ENCODE results near the gene CCDC200. TPM values are rescaled to one million over a fixed set of nuclear protein-coding genes. Genes with fewer than 3 reads are reported as not detected.
A peak's percentile ranks its signal among the peaks of the same experiment; 100 is the strongest.
"Not testable (repeated sequence)": the region's sequence is repeated elsewhere in the genome, so short reads cannot be mapped to it uniquely, and the experiment has no call there.

Gene CCDC200
- total RNA-seq = 1 to 10 TPM in 7 of 8 experiments, under 1 TPM in 1; 0.16 to 7.7 (median 2.2) TPM

GRCh38 chr17:43228020-43228782 lies at the start of gene CCDC200:
Gene CCDC200, minus strand, starts transcription at chr17:43228623. Its CDS starts 69 bp downstream, at chr17:43228554.
- H3K4me1 ChIP-seq (replicated peaks in 1 of 2); H3K27ac ChIP-seq; in situ Hi-C loops (cut with MboI; ENCODE audit: low pct_unique_long_range_greater_than_20kb in 2 of 9, low sequenced_read_pairs in 9 of 9, unreplicated experiment in 9 of 9); H3K4me3 ChIP-seq: not testable (repeated sequence)
- no CpG with 5 or more reads among the region's 7 CpGs for WGBS, 10 experiments
- ATAC-seq (replicated peaks in 6 of 8) = peak in 4 of 8 experiments; percentile 19 to 29 (median 24)

GRCh38 chr17:43272914-43273313 lies 44.5 kb upstream of the CCDC200 start:
- H3K27ac ChIP-seq; in situ Hi-C loops (cut with MboI; ENCODE audit: low pct_unique_long_range_greater_than_20kb in 2 of 9, low sequenced_read_pairs in 9 of 9, unreplicated experiment in 9 of 9); H3K4me3 ChIP-seq; H3K4me1 ChIP-seq (replicated peaks in 1 of 2): not testable (repeated sequence)
- peak in 7 of 8 experiments; percentile 45 to 72 (median 67) for ATAC-seq (replicated peaks in 6 of 8)
- no CpG with 5 or more reads among the region's 30 CpGs for WGBS, 10 experiments

- no CpG with 5 or more reads among the region's 12 CpGs for WGBS, 10 experiments
- H3K27ac ChIP-seq; H3K4me3 ChIP-seq; H3K4me1 ChIP-seq (replicated peaks in 1 of 2); in situ Hi-C loops (cut with MboI; ENCODE audit: low pct_unique_long_range_greater_than_20kb in 2 of 9, low sequenced_read_pairs in 9 of 9, unreplicated experiment in 9 of 9): not testable (repeated sequence)
- ATAC-seq (replicated peaks in 6 of 8) = peak in 6 of 8 experiments; percentile 11 to 68 (median 47)
Measured at GRCh38 chr17:43272483-43272882, 44.1 kb upstream of the CCDC200 start.

DNA sequence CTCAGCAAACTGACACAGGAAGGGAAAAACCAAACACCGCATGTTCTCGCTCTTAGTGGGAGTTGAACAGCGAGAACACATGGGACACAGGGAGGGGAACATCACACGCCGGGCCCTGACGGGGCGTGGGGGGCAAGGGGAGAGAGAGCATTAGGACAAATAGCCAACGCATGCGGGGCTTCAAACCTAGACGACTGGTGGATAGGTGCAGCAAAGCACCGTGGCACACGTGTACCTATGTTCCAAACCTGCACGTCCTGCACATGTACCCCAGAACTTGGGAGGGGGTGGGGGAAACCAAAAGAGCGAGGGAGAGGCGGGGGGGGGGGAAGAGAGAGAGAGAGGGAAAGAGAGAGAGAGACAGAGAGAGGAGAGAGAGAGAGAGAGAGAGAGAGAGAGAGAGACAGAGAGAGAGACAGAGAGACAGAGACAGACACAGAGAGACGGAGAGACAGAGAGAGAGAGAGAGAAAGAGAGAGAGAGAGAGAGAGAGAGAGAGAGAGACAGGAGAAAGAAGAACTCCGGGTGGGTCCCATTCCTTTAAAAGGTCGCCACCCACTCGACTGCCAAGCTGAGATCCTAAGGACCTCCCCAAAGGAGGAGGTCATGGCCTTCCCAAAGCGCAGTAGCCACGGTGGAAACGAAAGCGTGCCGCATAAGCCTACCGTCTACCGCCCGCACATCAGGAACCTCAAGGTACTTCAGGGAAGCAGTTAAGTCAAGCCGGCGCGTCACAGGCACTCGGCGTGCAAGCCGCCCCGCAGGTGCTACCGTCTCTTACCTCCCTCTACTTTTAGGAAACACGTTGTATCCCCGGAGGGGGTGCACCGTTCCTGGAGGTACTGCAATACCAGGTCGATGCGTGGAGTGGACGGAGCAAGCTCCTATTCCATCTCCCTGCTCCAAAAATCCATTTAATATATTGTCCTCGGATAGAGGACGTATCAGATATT lies 42.4 kb upstream of the CCDC200 start:
- peak; percentile 19 to 72 (median 68) for ATAC-seq (replicated peaks in 6 of 8)
- H3K4me1 ChIP-seq (replicated peaks in 1 of 2); H3K4me3 ChIP-seq; in situ Hi-C loops (cut with MboI; ENCODE audit: low pct_unique_long_range_greater_than_20kb in 2 of 9, low sequenced_read_pairs in 9 of 9, unreplicated experiment in 9 of 9); H3K27ac ChIP-seq: not testable (repeated sequence)
- WGBS, 10 experiments = no CpG with 5 or more reads among the region's 43 CpGs

- H3K4me1 ChIP-seq (replicated peaks in 1 of 2); H3K4me3 ChIP-seq; H3K27ac ChIP-seq; ATAC-seq (replicated peaks in 6 of 8); in situ Hi-C loops (cut with MboI; ENCODE audit: low pct_unique_long_range_greater_than_20kb in 2 of 9, low sequenced_read_pairs in 9 of 9, unreplicated experiment in 9 of 9): not testable (repeated sequence)
- WGBS, 10 experiments = no CpG with 5 or more reads among the region's 23 CpGs
Measured at GRCh38 chr17:43246456-43246855, 18.0 kb upstream of the CCDC200 start.

DNA sequence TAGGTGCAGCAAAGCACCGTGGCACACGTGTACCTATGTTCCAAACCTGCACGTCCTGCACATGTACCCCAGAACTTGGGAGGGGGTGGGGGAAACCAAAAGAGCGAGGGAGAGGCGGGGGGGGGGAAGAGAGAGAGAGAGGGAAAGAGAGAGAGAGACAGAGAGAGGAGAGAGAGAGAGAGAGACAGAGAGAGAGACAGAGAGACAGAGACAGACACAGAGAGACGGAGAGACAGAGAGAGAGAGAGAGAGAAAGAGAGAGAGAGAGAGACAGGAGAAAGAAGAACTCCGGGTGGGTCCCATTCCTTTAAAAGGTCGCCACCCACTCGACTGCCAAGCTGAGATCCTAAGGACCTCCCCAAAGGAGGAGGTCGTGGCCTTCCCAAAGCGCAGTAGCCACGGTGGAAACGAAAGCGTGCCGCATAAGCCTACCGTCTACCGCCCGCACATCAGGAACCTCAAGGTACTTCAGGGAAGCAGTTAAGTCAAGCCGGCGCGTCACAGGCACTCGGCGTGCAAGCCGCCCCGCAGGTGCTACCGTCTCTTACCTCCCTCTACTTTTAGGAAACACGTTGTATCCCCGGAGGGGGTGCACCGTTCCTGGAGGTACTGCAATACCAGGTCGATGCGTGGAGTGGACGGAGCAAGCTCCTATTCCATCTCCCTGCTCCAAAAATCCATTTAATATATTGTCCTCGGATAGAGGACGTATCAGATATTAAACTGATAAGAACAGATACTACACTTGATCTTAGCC lies 12.4 kb upstream of the CCDC200 start:
- ATAC-seq (replicated peaks in 6 of 8) = peak; percentile 32 to 73 (median 64)
- in situ Hi-C loops (cut with MboI; ENCODE audit: low pct_unique_long_range_greater_than_20kb in 2 of 9, low sequenced_read_pairs in 9 of 9, unreplicated experiment in 9 of 9); H3K27ac ChIP-seq; H3K4me1 ChIP-seq (replicated peaks in 1 of 2); H3K4me3 ChIP-seq: not testable (repeated sequence)
- no CpG with 5 or more reads among the region's 34 CpGs for WGBS, 10 experiments

DNA sequence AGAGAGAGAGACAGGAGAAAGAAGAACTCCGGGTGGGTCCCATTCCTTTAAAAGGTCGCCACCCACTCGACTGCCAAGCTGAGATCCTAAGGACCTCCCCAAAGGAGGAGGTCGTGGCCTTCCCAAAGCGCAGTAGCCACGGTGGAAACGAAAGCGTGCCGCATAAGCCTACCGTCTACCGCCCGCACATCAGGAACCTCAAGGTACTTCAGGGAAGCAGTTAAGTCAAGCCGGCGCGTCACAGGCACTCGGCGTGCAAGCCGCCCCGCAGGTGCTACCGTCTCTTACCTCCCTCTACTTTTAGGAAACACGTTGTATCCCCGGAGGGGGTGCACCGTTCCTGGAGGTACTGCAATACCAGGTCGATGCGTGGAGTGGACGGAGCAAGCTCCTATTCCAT lies 11.2 kb upstream of the CCDC200 start:
- peak; percentile 23 to 74 (median 66) for ATAC-seq (replicated peaks in 6 of 8)
- H3K4me3 ChIP-seq; in situ Hi-C loops (cut with MboI; ENCODE audit: low pct_unique_long_range_greater_than_20kb in 2 of 9, low sequenced_read_pairs in 9 of 9, unreplicated experiment in 9 of 9); H3K4me1 ChIP-seq (replicated peaks in 1 of 2); H3K27ac ChIP-seq: not testable (repeated sequence)
- no CpG with 5 or more reads among the region's 26 CpGs for WGBS, 10 experiments

- no CpG with 5 or more reads among the region's 31 CpGs for WGBS, 10 experiments
Measured at GRCh38 chr17:43233877-43234276, 5.5 kb upstream of the CCDC200 start, which contains the start of gene RNU2-1. Gene RNU2-1, minus strand, starts transcription at chr17:43233977.

DNA sequence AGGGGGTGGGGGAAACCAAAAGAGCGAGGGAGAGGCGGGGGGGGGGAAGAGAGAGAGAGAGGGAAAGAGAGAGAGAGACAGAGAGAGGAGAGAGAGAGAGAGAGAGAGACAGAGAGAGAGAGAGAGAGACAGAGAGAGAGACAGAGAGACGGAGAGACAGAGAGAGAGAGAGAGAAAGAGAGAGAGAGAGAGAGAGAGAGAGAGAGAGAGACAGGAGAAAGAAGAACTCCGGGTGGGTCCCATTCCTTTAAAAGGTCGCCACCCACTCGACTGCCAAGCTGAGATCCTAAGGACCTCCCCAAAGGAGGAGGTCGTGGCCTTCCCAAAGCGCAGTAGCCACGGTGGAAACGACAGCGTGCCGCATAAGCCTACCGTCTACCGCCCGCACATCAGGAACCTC lies 4.8 kb upstream of the CCDC200 start:
- H3K27ac ChIP-seq; H3K4me1 ChIP-seq (replicated peaks in 1 of 2); H3K4me3 ChIP-seq; in situ Hi-C loops (cut with MboI; ENCODE audit: low pct_unique_long_range_greater_than_20kb in 2 of 9, low sequenced_read_pairs in 9 of 9, unreplicated experiment in 9 of 9); ATAC-seq (replicated peaks in 6 of 8): not testable (repeated sequence)
- no CpG with 5 or more reads among the region's 15 CpGs for WGBS, 10 experiments

More at GRCh38 chr17:43233877-43234276, 5.5 kb upstream of the CCDC200 start, which contains the start of gene RNU2-1:
- H3K4me1 ChIP-seq (replicated peaks in 1 of 2); H3K4me3 ChIP-seq; H3K27ac ChIP-seq; in situ Hi-C loops (cut with MboI; ENCODE audit: low pct_unique_long_range_greater_than_20kb in 2 of 9, low sequenced_read_pairs in 9 of 9, unreplicated experiment in 9 of 9); ATAC-seq (replicated peaks in 6 of 8): not testable (repeated sequence)

- WGBS, 10 experiments = 88 to 100% methylated on average over 1 to 3 of the region's 24 CpGs; no CpG with 5 or more reads in 8 of the 10 experiments
- H3K27ac ChIP-seq; H3K4me3 ChIP-seq; in situ Hi-C loops (cut with MboI; ENCODE audit: low pct_unique_long_range_greater_than_20kb in 2 of 9, low sequenced_read_pairs in 9 of 9, unreplicated experiment in 9 of 9); H3K4me1 ChIP-seq (replicated peaks in 1 of 2); ATAC-seq (replicated peaks in 6 of 8): not testable (repeated sequence)
Measured at GRCh38 chr17:43232021-43232699, 3.7 kb upstream of the CCDC200 start.

- H3K4me1 ChIP-seq (replicated peaks in 1 of 2); H3K4me3 ChIP-seq; in situ Hi-C loops (cut with MboI; ENCODE audit: low pct_unique_long_range_greater_than_20kb in 2 of 9, low sequenced_read_pairs in 9 of 9, unreplicated experiment in 9 of 9); H3K27ac ChIP-seq: not testable (repeated sequence)
- ATAC-seq (replicated peaks in 6 of 8) = peak in 3 of 8 experiments; percentile 26 to 88 (median 82)
- no CpG with 5 or more reads among the region's 40 CpGs for WGBS, 10 experiments
Measured at GRCh38 chr17:43231205-43232020, 3.0 kb upstream of the CCDC200 start.

- ATAC-seq (replicated peaks in 6 of 8) = no peak
- no peak overlapping the region for H3K27ac ChIP-seq
- WGBS, 10 experiments = 66 to 100% (median 93%) methylated on average over 1 to 7 of the region's 7 CpGs; no CpG with 5 or more reads in 2 of the 10 experiments
- H3K4me3 ChIP-seq = no peak overlapping the region
- no peaks in the 10 kb centered on the region for H3K4me1 ChIP-seq (replicated peaks in 1 of 2)
- in situ Hi-C loops (cut with MboI; ENCODE audit: low pct_unique_long_range_greater_than_20kb in 2 of 9, low sequenced_read_pairs in 9 of 9, unreplicated experiment in 9 of 9) = no loop called here
Measured at GRCh38 chr17:43226393-43226792, 2.0 kb downstream of the CCDC200 start.

Measured in motor neuron (in vitro differentiated cells).